Measurements from ENCODE around the gene SAFB2. TPM values are rescaled to one million over a fixed set of nuclear protein-coding genes. Genes with fewer than 3 reads are reported as not detected.

Gene SAFB2
- total RNA-seq, 4 donors from 2014 or later = 11.6 to 47.3 (median 32.1) TPM

- WGBS, 2 donors = 53 to 73% methylated on average over 4 to 12 of the region's 12 CpGs
- DNase-seq = no peak
- TF ChIP-seq, protein P1, sequence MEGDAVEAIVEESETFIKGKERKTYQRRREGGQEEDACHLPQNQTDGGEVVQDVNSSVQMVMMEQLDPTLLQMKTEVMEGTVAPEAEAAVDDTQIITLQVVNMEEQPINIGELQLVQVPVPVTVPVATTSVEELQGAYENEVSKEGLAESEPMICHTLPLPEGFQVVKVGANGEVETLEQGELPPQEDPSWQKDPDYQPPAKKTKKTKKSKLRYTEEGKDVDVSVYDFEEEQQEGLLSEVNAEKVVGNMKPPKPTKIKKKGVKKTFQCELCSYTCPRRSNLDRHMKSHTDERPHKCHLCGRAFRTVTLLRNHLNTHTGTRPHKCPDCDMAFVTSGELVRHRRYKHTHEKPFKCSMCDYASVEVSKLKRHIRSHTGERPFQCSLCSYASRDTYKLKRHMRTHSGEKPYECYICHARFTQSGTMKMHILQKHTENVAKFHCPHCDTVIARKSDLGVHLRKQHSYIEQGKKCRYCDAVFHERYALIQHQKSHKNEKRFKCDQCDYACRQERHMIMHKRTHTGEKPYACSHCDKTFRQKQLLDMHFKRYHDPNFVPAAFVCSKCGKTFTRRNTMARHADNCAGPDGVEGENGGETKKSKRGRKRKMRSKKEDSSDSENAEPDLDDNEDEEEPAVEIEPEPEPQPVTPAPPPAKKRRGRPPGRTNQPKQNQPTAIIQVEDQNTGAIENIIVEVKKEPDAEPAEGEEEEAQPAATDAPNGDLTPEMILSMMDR (IDR thresholded peaks at IDR 0.05) = no peak
- no peak for TF ChIP-seq POLR2A (IDR thresholded peaks at IDR 0.05)
- H3K36me3 ChIP-seq = no peaks in the 10 kb centered on the region
- intact Hi-C loops (cut with DNase I) = no loop called here
- H3K27ac ChIP-seq = no peak overlapping the region
- H3K4me1 ChIP-seq = peaks cover 4 to 27% (median 8%) of the 10 kb centered on the region in 3 donors
- peaks cover 0 to 52% (median 1%) of the 10 kb centered on the region in 4 donors for H3K27me3 ChIP-seq
- peaks cover 0 to 22% (median 17%) of the 10 kb centered on the region in 3 donors for H3K9me3 ChIP-seq
- H3K4me3 ChIP-seq = no peak overlapping the region
Observed at GRCh38 chr19:5537870-5538269, 84.7 kb downstream of the SAFB2 start.

Small RNAs within 50 kb of the gene (small RNA-seq; reads per million reads assigned to genes)
- gene SNRPEP4 = 0 reads per million in 4 donors

Other genes starting within 250 kb of the SAFB2 start
- not detected for gene ZNRF4, start 167.4 kb downstream of the SAFB2 start, total RNA-seq
- gene TINCR, start 54.8 kb downstream of the SAFB2 start, total RNA-seq = 10 to 100 TPM; 19.6 to 44.2 (median 28.0) TPM
- 10 to 100 TPM; 40.5 to 80.1 (median 59.2) TPM for gene SAFB, start 307 bp upstream of the SAFB2 start, total RNA-seq
- 10 to 100 TPM; 34.0 to 76.3 (median 48.8) TPM for gene MICOS13, start 57.7 kb upstream of the SAFB2 start, total RNA-seq
- 1 to 10 TPM; 1.9 to 9.4 (median 8.3) TPM for gene HSD11B1L, start 58.3 kb upstream of the SAFB2 start, total RNA-seq
- 1,000 to 10,000 TPM in 2 of 4 donors, 100 to 1,000 TPM in 2; 572 to 1,565 (median 1,059) TPM for gene RPL36, start 67.5 kb upstream of the SAFB2 start, total RNA-seq
- gene LONP1, start 97.4 kb upstream of the SAFB2 start, total RNA-seq = 10 to 100 TPM; 38.0 to 68.5 (median 51.2) TPM
- under 1 TPM in 1 of 4 donors, not detected in 3; 0.19 TPM for gene CATSPERD, start 97.9 kb upstream of the SAFB2 start, total RNA-seq
- 1 to 10 TPM; 1.3 to 5.0 (median 2.1) TPM for gene PRR22, start 162.0 kb upstream of the SAFB2 start, total RNA-seq
- gene DUS3L, start 168.4 kb upstream of the SAFB2 start, total RNA-seq = 10 to 100 TPM; 19.2 to 45.8 (median 39.4) TPM
- gene NRTN, start 182.3 kb upstream of the SAFB2 start, total RNA-seq = 1 to 10 TPM; 1.1 to 3.8 (median 1.4) TPM
- gene FUT6, start 216.9 kb upstream of the SAFB2 start, total RNA-seq = 100 to 1,000 TPM in 1 of 4 donors, 10 to 100 TPM in 3; 40.6 to 160 (median 68.9) TPM
- gene FUT3, start 228.7 kb upstream of the SAFB2 start, total RNA-seq = 100 to 1,000 TPM in 2 of 4 donors, 10 to 100 TPM in 2; 51.7 to 145 (median 84.8) TPM
- not detected for gene FUT5, start 247.8 kb upstream of the SAFB2 start, total RNA-seq